Stimulated activated effector memory CD8-positive, alpha-beta T cell treated with anti-CD3 and anti-CD28 coated beads, Interleukin-12 subunit alpha, Interleukin-12 subunit beta, amount 100 ng/mL, for 72 hours (primary cell): ENCODE results near the gene ITGB1BP2.
A peak's percentile ranks its signal among the peaks of the same experiment; 100 is the strongest.
"Not testable (repeated sequence)": the region's sequence is repeated elsewhere in the genome, so short reads cannot be mapped to it uniquely, and the experiment has no call there.

Source experiments
- ATAC-seq: fragments of 150-1000 bp; cut with Tn5 transposase; 2 replicates; pipeline ENCODE4 v1.10.0; 2021
- DNase-seq, 2 donors: peaks; one replicate each; pipeline ENCODE4 v3.0.0; 2021 to 2022; ENCODE audit warnings: low spot score in 2 of 2
- H3K27ac Mint-ChIP-seq: one replicate; pipeline ENCODE4 v1.8.0; 2022; ENCODE audit warnings: mild to moderate bottlenecking, mixed read lengths
- H3K36me3 Mint-ChIP-seq: one replicate; pipeline ENCODE4 v1.8.0; 2022; ENCODE audit warnings: mild to moderate bottlenecking, mixed read lengths
- H3K4me1 Mint-ChIP-seq: one replicate; pipeline ENCODE4 v1.8.0; 2022; ENCODE audit warnings: mixed read lengths
- H3K4me3 Mint-ChIP-seq: one replicate; pipeline ENCODE4 v1.8.0; 2022; ENCODE audit warnings: mild to moderate bottlenecking, mixed read lengths
- H3K9me3 Mint-ChIP-seq: one replicate; pipeline ENCODE4 v1.8.0; 2022; ENCODE audit warnings: mixed read lengths

The ITGB1BP2 gene

GRCh38 chrX:71301195-71301924 lies at the start of gene ITGB1BP2:
ITGB1BP2 (plus strand) TSS chrX:71301750; CDS start chrX:71301807, 57 bp downstream.
- no peak for DNase-seq
- peaks cover 24% of the 10 kb centered on the region for H3K4me1 Mint-ChIP-seq
- peak within 1 kb of the TSS; percentile 90 for H3K27ac Mint-ChIP-seq
- H3K36me3 Mint-ChIP-seq, result peaks cover 62% of the 10 kb centered on the region
- H3K4me3 Mint-ChIP-seq, result no peak within 1 kb of the TSS
- no peak for ATAC-seq
- H3K9me3 Mint-ChIP-seq, result no peaks in the 10 kb centered on the region

GRCh38 chrX:71252221-71252620 lies 49.3 kb upstream of the ITGB1BP2 start:
- peaks cover 22% of the 10 kb centered on the region for H3K36me3 Mint-ChIP-seq
- DNase-seq (no peak), ATAC-seq (no peak)
- H3K27ac Mint-ChIP-seq, result peak overlapping the region; percentile 40
- peak overlapping the region; percentile 86 for H3K4me3 Mint-ChIP-seq
- H3K4me1 Mint-ChIP-seq, result peaks cover 29% of the 10 kb centered on the region
- H3K9me3 Mint-ChIP-seq, result no peaks in the 10 kb centered on the region

DNA sequence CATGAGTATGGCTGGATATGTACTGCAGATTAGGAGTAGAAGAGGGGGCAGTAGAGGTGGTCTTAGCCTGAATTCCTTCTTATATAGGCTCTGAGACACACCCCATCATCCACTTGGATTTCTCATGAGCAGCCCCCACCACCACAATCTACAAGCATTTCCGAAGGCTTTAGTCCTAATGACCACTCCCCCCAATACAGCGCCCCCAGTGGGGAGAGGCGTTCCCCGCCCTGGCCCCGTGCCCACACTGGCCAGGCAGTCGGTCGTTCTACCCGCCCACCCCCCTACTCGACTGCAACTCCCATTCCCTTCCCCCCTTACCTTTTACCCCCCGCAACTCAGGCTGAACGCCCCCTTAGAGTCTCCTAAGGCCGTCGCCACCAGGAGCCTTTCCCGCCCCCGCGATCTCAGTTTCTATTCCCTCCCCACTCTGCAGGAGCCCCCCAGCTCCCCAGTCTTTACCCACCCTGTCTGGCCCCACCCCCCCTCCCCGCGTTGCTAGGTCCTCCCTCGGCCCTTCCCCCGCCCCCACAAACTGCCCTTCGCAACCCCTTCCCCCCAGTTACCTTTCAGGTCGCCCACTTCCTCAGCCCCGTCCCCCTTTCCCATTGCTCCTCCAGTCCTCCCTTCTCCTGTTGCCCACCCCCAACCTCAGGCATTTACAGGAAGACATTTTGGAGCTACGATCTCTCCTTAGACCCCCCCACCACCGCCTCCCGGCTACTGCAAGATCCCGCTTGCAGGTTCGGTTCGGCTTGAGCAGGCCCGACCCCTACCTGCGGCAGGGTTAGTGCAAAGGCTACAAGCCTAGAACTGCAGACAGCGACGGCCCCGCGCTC lies 48.1 kb upstream of the ITGB1BP2 start:
- Mint-ChIP-seq H3K27ac (peak overlapping the region; percentile 94), H3K36me3 (peaks cover 15% of the 10 kb centered on the region), H3K4me3 (peak overlapping the region; percentile 86), H3K9me3 (no peaks in the 10 kb centered on the region), H3K4me1 (peaks cover 29% of the 10 kb centered on the region)
- DNase-seq, result peak in 1 of 2 donors; percentile 55
- no peak for ATAC-seq

- H3K36me3 Mint-ChIP-seq, result peaks cover 8% of the 10 kb centered on the region
- DNase-seq (peak; percentile 50 to 79), ATAC-seq (peak; percentile 93)
- peak within 1 kb of the TSS; percentile 86 for H3K4me3 Mint-ChIP-seq
- peak within 1 kb of the TSS; percentile 94 for H3K27ac Mint-ChIP-seq
- H3K4me1 Mint-ChIP-seq, result peaks cover 29% of the 10 kb centered on the region
- no peaks in the 10 kb centered on the region for H3K9me3 Mint-ChIP-seq
Observed at GRCh38 chrX:71254092-71254963, 47.2 kb upstream of the ITGB1BP2 start, which contains the start of gene ZMYM3. ZMYM3 (minus strand) TSS chrX:71254140; CDS start chrX:71253255, 885 bp downstream.

GRCh38 chrX:71256051-71256450 lies 45.5 kb upstream of the ITGB1BP2 start:
- DNase-seq (no peak), ATAC-seq (no peak)
- Mint-ChIP-seq H3K9me3 (no peaks in the 10 kb centered on the region), H3K4me3 (peak overlapping the region; percentile 86), H3K36me3 (peaks cover 6% of the 10 kb centered on the region), H3K27ac (peak overlapping the region; percentile 94), H3K4me1 (peaks cover 27% of the 10 kb centered on the region)

DNA sequence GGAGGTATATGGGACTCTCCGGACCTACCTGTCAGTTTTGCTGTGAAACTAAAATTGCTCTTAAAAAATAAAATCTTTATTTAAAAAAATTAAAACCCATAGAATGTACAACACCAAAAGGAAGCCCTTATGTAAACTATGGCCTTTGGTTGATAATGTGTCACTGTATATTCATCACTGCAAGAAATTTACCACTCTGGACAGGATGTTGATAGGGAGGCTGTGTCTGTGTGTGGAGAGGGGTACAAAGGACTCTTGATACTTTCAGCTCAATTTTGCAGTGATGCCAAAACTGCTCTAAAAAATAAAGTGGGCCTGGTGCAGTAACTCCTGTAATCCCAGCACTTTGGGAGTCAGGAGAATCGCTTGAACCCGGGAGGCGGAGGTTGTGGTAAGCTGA lies 44.7 kb upstream of the ITGB1BP2 start:
- ATAC-seq (no peak), DNase-seq (no peak)
- Mint-ChIP-seq H3K4me3 (no peak overlapping the region), H3K9me3 (no peaks in the 10 kb centered on the region), H3K36me3 (peaks cover 6% of the 10 kb centered on the region), H3K27ac (no peak overlapping the region), H3K4me1 (peaks cover 19% of the 10 kb centered on the region)

DNA sequence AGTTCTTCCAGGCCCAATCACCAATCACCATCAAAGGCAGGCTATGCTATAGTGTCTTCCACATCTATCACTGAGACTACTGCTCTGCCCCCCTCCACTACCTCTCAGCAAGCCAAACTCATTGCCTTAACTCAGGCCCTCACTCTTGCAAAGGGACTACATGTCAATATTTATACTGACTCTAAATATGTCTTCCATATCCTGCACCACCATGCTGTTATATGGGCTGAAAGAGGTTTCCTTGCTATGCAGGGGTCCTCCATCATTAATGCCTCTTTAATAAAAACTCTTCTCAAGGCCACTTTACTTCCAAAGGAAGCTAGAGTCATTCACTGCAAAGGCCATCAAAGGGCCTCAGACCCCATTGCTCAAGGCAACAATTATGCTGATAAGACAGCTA lies 32.9 kb upstream of the ITGB1BP2 start:
- not testable (repeated sequence) for H3K9me3 Mint-ChIP-seq, H3K27ac Mint-ChIP-seq, H3K4me3 Mint-ChIP-seq, H3K4me1 Mint-ChIP-seq, ATAC-seq, H3K36me3 Mint-ChIP-seq, DNase-seq

- Mint-ChIP-seq H3K27ac (no peak overlapping the region), H3K36me3 (no peaks in the 10 kb centered on the region), H3K4me3 (no peak overlapping the region), H3K9me3 (no peaks in the 10 kb centered on the region), H3K4me1 (no peaks in the 10 kb centered on the region)
- no peak for ATAC-seq
- DNase-seq, result no peak
Observed at GRCh38 chrX:71269801-71270395, 31.7 kb upstream of the ITGB1BP2 start.

- H3K36me3 Mint-ChIP-seq, DNase-seq, H3K4me1 Mint-ChIP-seq, H3K27ac Mint-ChIP-seq, ATAC-seq, H3K4me3 Mint-ChIP-seq, H3K9me3 Mint-ChIP-seq: not testable (repeated sequence)
Observed at GRCh38 chrX:71272313-71272712, 29.2 kb upstream of the ITGB1BP2 start.

GRCh38 chrX:71281300-71281699 lies 20.2 kb upstream of the ITGB1BP2 start:
- DNase-seq, H3K27ac Mint-ChIP-seq, ATAC-seq, H3K4me1 Mint-ChIP-seq, H3K4me3 Mint-ChIP-seq, H3K9me3 Mint-ChIP-seq: not testable (repeated sequence)
- peaks cover 38% of the 10 kb centered on the region for H3K36me3 Mint-ChIP-seq

DNA sequence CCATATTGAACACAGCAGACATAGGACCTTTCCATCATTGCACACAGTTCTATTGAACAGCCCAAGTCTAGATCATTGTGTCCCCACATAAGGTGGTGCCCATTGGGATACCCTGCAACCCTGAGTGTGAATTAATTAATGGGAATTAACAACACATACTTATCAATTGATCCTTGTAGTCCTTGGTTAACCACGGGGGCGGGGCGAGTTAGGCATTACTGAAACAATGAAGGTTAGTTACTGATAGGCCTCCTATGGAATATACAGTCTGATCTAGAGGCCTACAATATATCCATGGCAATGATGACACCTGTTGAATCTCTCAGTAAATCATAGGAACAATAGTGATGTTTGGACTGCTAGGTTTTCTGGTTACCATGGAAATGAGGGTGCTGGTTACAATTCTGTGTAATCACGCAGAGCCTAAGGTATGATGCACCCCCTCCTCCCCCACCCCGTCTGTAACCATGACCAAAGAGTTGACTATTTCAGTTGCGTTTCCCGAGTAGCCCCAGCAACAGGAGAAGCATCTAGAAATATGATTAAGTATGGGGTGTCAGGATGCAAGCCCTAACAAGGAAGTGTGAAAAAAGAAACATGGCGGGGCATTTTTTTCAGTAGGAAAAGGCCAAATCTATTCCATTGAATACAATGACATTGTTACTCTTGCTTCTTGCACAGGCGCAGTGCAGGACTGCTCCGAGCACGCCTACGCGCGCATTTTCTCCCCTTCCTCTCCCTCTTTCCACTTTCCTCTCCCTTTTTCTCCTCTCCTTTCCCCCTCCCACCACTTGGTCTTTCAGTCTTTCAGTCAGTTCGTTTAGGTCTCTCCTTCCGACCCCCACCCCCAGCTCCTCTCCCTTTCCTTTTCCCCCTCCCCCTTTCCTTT lies 18.8 kb upstream of the ITGB1BP2 start:
- Mint-ChIP-seq H3K4me1 (peaks cover 6% of the 10 kb centered on the region), H3K36me3 (peaks cover 53% of the 10 kb centered on the region), H3K27ac (peak overlapping the region; percentile 100), H3K4me3 (peak overlapping the region; percentile 97), H3K9me3 (no peaks in the 10 kb centered on the region)
- DNase-seq (no peak), ATAC-seq (peak; percentile 78)

DNA sequence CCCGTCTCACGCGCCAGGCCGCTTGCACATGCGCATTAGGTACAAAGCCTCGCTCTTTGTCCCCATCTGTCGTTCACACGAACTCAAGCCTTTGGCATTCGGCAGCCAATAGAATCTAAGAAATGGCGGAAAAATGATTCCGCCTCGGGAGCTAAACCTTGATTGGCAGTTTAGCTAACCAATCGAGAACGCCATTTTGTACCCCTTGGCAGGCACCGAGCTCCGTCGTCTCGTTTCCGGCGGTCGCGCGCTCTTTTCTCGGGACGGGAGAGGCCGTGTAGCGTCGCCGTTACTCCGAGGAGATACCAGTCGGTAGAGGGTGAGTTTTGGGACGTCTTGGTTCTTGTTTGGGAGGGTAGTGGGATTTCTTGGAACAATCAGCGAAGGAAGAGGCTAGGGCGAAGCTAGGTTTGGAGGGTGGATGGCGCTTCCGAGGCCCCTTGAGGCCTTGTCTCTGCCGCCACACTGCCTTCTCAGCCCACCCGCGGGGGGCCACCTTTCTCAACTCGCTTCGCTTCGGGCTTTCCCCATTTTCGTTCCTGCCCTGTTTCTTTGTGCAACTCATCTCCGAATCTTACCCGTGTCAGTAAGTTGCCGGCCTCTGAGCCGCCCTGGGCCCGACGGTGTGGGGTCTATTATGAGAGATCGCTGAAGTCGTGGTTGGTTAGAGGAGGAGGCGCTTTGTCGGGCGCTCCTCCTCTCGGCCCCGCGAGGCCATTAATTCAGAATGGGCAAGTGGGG lies 18.0 kb upstream of the ITGB1BP2 start, which contains the start of gene NONO:
Gene NONO (plus strand): TSS at position 233 of the 741 bp plus-strand sequence. CDS start 7,003 bp downstream, outside the sequence.
- DNase-seq, result peak; percentile 60 to 87
- H3K4me3 Mint-ChIP-seq, result peak within 1 kb of the TSS; percentile 97
- peaks cover 61% of the 10 kb centered on the region for H3K36me3 Mint-ChIP-seq
- peak within 1 kb of the TSS; percentile 100 for H3K27ac Mint-ChIP-seq
- H3K4me1 Mint-ChIP-seq, result peaks cover 6% of the 10 kb centered on the region
- H3K9me3 Mint-ChIP-seq, result no peaks in the 10 kb centered on the region
- ATAC-seq, result peak; percentile 88

DNA sequence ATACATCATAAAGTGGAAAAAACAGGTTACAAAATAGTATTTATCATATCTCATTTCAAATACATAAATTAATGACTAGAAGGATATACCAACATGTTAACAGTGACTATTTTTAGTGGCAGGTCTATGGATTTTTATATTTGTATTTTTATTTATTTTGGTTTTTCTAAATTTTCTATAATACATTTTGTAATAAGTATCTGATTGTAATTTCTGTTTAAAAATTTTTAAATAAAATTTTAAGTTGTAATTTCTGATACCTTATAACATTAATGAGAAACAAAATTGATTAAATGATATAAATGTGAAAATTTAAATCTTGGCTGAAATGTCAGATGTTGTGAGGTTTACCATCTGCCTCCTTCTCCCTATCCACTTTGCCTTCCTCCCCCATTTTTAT lies 15.6 kb upstream of the ITGB1BP2 start:
- H3K27ac Mint-ChIP-seq, result peak overlapping the region; percentile 100
- H3K36me3 Mint-ChIP-seq, result peaks cover 84% of the 10 kb centered on the region

More for the DNA sequence above, 15.6 kb upstream of the ITGB1BP2 start:
- DNase-seq, result no peak
- no peaks in the 10 kb centered on the region for H3K9me3 Mint-ChIP-seq
- H3K4me3 Mint-ChIP-seq, result peak overlapping the region; percentile 97
- ATAC-seq, result no peak
- H3K4me1 Mint-ChIP-seq, result peaks cover 11% of the 10 kb centered on the region
